Limb (tissue), 2 donors: ENCODE results near the gene KIF6.

Experiments used
- DNase-seq, 2 donors: peaks; one replicate each; pipeline ENCODE4 v3.0.0-alpha.2; 2016; ENCODE audit errors: extremely low spot score in 2 of 2

KIF6 gene

GRCh38 chr6:39464067-39464466 lies 261.1 kb downstream of the KIF6 start:
- no peak for DNase-seq

DNA sequence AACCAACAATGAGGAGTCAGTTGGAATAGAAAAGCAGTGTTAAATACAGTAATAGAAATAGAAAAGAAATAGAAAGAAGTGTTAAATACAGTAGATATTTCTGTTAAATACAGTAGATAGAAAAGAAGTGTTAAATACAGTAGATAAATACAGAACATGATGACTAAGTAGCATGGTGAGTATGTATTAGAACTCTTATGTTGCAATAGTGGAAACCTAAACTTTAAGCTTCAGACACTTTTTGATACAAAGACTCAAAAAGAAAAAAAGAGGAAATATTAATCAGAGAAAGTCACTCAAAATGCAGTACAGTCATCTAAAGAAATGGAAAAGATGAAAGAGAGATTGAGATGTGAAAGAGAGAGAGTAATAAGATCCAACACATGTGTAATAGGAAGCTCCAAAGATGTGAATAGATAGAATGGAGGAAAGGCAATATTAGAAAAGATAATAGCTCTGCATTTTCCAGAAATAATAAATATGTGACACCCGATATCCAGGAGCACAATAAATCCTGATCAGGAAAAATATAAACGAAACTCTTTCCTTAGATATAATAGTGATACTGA lies 271.2 kb downstream of the KIF6 start:
- DNase-seq, result no peak

DNA sequence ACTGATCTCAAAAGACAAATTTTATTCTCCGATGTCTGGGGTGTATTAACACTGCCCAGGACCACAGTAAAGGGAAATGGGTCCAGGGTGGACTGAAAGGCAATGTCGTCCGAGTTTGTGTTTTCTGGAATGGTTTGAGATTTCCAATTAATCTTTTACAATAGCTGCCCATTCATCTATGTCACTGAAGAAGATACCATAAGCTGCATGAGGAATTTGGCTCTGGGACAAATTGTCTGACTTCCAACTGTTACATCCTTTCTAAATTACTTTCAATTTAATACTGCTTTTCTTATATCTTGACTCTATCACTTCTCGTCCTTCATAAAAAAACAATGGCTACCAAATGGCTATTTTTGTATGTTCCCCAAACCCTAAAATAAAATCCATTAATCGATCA lies 272.0 kb downstream of the KIF6 start:
- DNase-seq, result no peak

- DNase-seq, result no peak
Measured at GRCh38 chr6:39452306-39453145, 272.7 kb downstream of the KIF6 start.

DNA sequence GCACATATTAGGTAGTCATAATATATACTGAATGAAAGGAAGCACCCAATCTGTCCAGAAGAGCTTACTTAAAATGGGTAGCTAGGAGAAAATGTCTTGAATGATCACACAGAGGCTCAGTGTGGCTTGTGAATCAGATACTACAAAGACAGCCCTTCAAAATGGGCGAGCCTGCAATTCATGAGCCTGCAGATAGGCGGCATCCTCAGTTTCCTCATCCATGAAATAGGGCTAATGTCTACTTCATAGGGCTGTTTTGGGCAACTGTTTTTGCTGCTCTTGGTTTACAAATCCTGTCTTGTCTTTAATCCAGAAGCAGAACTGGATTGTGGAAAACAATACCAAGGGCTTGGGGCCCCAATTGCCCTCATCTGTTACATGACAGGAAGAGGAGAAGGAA lies 273.4 kb downstream of the KIF6 start:
- DNase-seq, result no peak

GRCh38 chr6:39449022-39449421 lies 276.2 kb downstream of the KIF6 start:
- DNase-seq, result no peak

DNA sequence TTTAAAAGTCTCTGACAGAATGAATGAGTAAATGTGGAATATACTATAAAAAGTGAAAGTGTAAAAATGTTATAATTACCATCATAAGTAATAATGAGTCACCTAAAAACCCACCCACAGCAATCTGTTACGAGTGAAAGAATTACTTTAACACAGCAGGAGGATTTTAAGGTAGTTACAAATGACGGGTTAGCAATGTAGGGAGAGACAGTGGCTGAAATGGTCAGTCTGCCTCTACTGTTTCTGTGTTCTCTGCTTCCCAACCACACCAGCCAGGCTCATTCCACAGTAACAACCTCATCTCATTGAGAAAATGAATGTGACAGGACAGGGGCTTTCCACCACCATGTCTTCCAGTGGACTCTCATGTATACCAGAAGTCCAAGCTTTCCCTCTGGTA lies 278.3 kb downstream of the KIF6 start:
- no peak for DNase-seq

GRCh38 chr6:39445667-39446066 lies 279.5 kb downstream of the KIF6 start:
- no peak for DNase-seq

DNA sequence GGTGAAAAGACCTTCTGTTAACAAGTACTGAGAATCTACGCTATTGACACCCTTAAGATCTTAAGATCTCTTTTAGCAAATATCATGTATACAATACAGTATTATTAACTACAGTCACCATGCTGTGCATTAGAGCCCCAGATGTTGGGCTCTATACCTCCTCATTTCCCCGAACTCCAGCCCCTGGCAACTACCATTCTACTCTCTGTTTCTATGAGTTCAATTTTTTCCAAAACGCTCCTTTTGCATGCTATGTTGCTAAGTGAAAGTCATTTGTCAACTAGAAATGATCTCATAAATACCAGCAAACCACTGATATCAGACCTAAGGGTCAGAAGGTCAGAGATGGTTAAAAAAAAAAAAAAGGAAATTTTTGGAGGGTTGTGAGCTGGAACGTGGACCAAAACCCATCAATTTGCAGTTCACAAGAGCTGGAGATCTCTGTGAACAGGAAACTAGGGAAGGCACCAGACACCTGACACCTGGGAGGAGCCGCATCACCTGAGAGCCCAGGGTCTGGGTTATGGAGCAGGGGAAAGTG lies 280.7 kb downstream of the KIF6 start:
- DNase-seq, result no peak

GRCh38 chr6:39441986-39442385 lies 283.2 kb downstream of the KIF6 start:
- no peak for DNase-seq

- no peak for DNase-seq
Measured at GRCh38 chr6:39441301-39441700, 283.9 kb downstream of the KIF6 start.

- no peak for DNase-seq
Measured at GRCh38 chr6:39440039-39440426, 285.2 kb downstream of the KIF6 start.

GRCh38 chr6:39439342-39440038 lies 285.7 kb downstream of the KIF6 start:
- no peak for DNase-seq

GRCh38 chr6:39433630-39434029 lies 291.6 kb downstream of the KIF6 start:
- no peak for DNase-seq

DNA sequence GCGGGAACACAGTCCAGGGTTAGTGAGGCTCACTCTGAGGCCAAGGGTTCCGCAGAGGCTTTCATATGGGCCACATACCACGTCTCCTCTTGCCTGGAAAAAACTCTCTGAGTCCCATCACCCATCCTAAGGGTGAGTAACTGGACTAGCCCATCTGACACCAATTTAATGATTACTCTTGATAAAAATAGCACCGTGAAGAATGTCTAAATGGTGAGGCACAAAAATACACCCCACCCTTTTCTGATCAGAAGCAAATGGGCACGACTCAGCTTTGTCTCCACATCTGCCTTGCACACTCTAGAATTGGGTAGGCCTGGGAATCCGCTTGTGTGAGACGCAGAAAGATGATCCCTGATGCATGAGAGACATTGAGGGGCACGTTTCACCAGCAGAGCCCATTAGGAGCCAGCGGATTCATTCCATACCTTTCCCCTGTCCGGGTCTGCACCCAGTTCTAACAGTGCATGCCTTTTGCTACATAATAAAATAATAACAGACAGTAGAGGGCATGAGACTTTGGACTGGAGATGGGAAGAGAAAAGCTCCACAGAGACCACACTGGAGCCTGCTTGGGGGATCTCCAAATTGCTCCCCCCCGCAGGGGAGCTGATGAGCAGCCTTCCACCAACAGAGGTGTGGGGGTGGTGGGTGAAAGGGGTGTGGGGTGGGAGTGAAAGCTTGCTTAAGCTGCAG lies 292.7 kb downstream of the KIF6 start:
- DNase-seq, result no peak

DNA sequence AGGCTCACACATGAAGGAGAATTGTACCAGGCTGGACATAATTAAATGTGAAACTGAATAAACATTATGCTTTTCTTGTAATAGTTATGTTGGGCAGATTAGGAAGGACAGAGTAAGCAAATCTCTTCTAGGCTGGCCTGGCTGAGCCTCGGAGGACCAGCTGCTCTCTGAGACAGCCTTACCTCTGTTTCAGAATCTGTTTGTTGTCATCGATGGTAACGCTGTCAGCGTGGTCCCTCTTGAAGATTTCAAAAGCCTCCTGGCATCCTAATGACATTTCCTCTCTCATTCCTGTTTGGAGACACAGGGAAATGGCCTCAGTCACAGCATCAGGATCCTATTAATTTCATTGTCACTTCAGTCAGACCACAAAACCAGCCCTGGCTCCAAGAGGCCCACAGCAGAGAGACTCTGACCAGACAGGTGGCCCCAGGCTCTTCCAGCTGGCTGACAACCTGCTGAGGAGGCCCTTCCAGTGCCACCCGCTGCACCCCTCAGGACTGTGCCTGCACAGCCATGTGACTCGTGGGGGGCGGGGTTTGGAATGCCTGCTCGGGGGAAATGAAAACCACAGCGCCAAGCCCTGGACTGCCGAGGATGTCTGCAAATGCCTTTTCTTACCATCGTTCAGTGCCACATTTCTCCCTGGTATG lies 294.2 kb downstream of the KIF6 start:
- DNase-seq, result peak in 1 of 2 donors; percentile 64

DNA sequence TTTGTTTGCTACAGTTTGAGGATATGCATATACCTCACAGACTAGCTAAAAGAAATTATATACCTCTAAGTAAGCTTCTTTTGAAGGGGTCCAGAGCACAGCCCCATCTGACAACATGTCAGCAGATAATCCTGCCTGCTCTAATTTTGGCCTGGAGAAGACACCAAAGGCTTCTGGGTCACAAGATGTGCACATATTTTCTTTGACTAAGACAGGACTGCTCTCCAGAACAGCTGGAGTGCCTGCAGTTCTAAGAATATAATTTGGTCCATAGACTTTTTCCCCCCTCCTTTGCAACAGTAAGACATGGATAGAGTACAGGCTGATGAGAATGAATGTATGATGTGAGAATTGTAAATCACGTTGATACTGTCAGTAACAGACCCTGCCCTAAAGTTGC lies 294.8 kb downstream of the KIF6 start:
- no peak for DNase-seq

GRCh38 chr6:39428816-39429215 lies 296.4 kb downstream of the KIF6 start:
- DNase-seq, result no peak

- DNase-seq, result no peak
Measured at GRCh38 chr6:39428152-39428551, 297.1 kb downstream of the KIF6 start.

DNA sequence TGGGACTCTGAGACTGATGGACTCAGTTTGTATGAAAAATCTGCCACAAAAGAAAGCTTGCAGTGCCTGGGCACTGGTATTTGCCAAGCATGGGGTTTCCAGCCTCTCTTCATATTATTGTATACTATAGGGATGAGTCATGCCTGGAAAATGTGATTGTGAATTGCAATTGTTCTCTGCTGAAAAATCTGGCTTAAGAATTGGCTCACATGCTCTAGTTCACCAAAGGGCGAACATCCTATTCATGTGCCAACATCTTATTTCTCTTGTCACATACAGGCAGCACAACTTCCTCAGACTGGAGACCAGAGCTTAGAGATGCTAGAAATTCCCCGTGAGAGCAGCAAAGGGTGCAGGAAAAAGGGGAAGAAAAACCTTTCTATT lies 299.1 kb downstream of the KIF6 start:
- peak in 1 of 2 donors; percentile 58 for DNase-seq

DNA sequence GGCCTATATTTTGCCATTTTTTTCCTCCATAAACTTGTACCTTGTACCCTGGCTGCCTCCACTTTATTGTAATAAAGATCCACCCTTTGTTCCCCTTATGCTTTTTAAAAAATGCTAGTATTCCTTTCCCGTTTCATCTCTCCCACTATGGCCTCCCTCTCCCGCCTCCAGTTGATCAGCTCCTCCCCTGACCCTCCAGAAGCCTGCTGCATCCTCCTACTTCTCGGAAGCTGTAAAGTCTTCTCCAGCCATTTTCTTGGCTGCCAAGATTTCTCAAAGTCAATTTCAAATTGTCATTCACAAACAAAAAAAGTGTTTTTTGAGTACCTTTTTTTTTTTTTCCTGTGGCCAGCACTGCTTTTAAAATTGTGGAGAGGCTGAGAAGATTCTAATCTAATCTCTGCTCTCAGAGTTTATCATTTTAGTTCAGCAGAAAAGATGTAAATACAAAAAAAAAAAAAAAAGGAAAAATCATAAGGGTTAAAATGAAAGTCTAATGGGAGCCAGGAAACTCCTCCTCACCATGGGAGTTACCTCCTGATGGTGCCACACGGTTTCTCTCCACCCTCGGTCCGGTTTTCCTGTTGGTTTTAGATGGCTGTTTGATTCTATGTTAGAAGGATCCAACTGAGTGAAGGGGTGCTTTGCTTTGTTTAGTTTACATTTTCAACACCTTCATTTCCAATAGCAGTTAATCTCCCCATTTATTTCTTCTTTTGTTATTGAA lies 299.7 kb downstream of the KIF6 start:
- no peak for DNase-seq
